Activated CD8-positive, alpha-beta memory T cell treated with anti-CD3 and anti-CD28 coated beads, Interleukin-2, amount 50 U/mL, for 24 hours (primary cell): ENCODE data around the gene RELN.
"Not testable (repeated sequence)": the region's sequence is repeated elsewhere in the genome, so short reads cannot be mapped to it uniquely, and the experiment has no call there.

ENCODE experiments used
- DNase-seq: peaks from one replicate; pipeline ENCODE4 v3.0.0-alpha.2; 2020; ENCODE audit errors: extremely low read depth

Gene RELN

GRCh38 chr7:103989200-103989784 lies at the start of gene RELN:
Gene RELN, minus strand, starts transcription at chr7:103989658. Its CDS starts 302 bp downstream, at chr7:103989356.
- DNase-seq, result no peak

GRCh38 chr7:104038136-104038535 lies 48.7 kb upstream of the RELN start:
- DNase-seq, result no peak

GRCh38 chr7:104036889-104037288 lies 47.4 kb upstream of the RELN start:
- DNase-seq, result not testable (repeated sequence)

- DNase-seq, result no peak
These were observed 45.9 kb upstream of the RELN start for GRCh38 chr7:104035351-104035750.

GRCh38 chr7:104034679-104035078 lies 45.2 kb upstream of the RELN start:
- DNase-seq, result no peak

- DNase-seq, result no peak
These were observed 44.4 kb upstream of the RELN start for GRCh38 chr7:104033837-104034236.

GRCh38 chr7:104032486-104032885 lies 43.0 kb upstream of the RELN start:
- DNase-seq, result no peak

- no peak for DNase-seq
These were observed 40.3 kb upstream of the RELN start for GRCh38 chr7:104029765-104030164.

- DNase-seq, result no peak
These were observed 35.2 kb upstream of the RELN start for GRCh38 chr7:104024632-104025031.

- no peak for DNase-seq
These were observed 33.6 kb upstream of the RELN start for GRCh38 chr7:104023100-104023499.

GRCh38 chr7:104018425-104018824 lies 29.0 kb upstream of the RELN start:
- DNase-seq, result no peak

- DNase-seq, result no peak
These were observed 27.5 kb upstream of the RELN start for GRCh38 chr7:104017001-104017400.

- no peak for DNase-seq
These were observed 23.4 kb upstream of the RELN start for GRCh38 chr7:104012835-104013234.

GRCh38 chr7:104011829-104012228 lies 22.4 kb upstream of the RELN start:
- no peak for DNase-seq

- DNase-seq, result no peak
These were observed 20.8 kb upstream of the RELN start for GRCh38 chr7:104010052-104010909.

- no peak for DNase-seq
These were observed 18.6 kb upstream of the RELN start for GRCh38 chr7:104008107-104008506.

- no peak for DNase-seq
These were observed 18.2 kb upstream of the RELN start for GRCh38 chr7:104007614-104008013.

GRCh38 chr7:104005197-104005596 lies 15.7 kb upstream of the RELN start:
- no peak for DNase-seq

- DNase-seq, result no peak
These were observed 7.2 kb upstream of the RELN start for GRCh38 chr7:103996639-103997038.

GRCh38 chr7:103996017-103996551 lies 6.6 kb upstream of the RELN start:
- DNase-seq, result no peak

- no peak for DNase-seq
These were observed 6.1 kb upstream of the RELN start for GRCh38 chr7:103995554-103995953.

- no peak for DNase-seq
These were observed 4.1 kb upstream of the RELN start for GRCh38 chr7:103993551-103993950.

- no peak for DNase-seq
These were observed 1.9 kb upstream of the RELN start for GRCh38 chr7:103991406-103991805.
